ENCODE results near the gene ADH5.

Gene ADH5

GRCh38 chr4:99021386-99021785 lies 67.2 kb downstream of the ADH5 start:
- FAIRE-seq (no peak), DNase-seq (ENCODE audit: insufficient read length, low spot score) (no peak)
- no peak for TF ChIP-seq CTCF (IDR thresholded peaks at IDR 0.05; ENCODE audit: insufficient read depth, missing control alignments)

All from D721Med (cell line).